MM.1S (cell line): Measurements from ENCODE around the gene MGAT4B.

Experiments used
- EZH2 ChIP-seq: fragments of 300-600 bp; sonication (generic); optimal IDR thresholded peaks from 2 replicates; pipeline ENCODE3; 2017; ENCODE audit warnings: low read depth, mild to moderate bottlenecking, antibody characterized with exemption, low read length, mixed read lengths
- TF ChIP-seq, protein P1 (sequence below): fragments of 300-600 bp; sonication (generic); IDR thresholded peaks from 2 replicates; pipeline ENCODE4 v1.5.1; 2016; ENCODE audit warnings: antibody characterized with exemption, low read length, mixed read lengths

- TF ChIP-seq, protein P1, sequence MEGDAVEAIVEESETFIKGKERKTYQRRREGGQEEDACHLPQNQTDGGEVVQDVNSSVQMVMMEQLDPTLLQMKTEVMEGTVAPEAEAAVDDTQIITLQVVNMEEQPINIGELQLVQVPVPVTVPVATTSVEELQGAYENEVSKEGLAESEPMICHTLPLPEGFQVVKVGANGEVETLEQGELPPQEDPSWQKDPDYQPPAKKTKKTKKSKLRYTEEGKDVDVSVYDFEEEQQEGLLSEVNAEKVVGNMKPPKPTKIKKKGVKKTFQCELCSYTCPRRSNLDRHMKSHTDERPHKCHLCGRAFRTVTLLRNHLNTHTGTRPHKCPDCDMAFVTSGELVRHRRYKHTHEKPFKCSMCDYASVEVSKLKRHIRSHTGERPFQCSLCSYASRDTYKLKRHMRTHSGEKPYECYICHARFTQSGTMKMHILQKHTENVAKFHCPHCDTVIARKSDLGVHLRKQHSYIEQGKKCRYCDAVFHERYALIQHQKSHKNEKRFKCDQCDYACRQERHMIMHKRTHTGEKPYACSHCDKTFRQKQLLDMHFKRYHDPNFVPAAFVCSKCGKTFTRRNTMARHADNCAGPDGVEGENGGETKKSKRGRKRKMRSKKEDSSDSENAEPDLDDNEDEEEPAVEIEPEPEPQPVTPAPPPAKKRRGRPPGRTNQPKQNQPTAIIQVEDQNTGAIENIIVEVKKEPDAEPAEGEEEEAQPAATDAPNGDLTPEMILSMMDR = no peak
- TF ChIP-seq EZH2 = no peak
Measured at GRCh38 chr5:179758955-179759354, 47.7 kb downstream of the MGAT4B start.
